Ascending aorta (tissue), 2 donors: Measurements from ENCODE around the gene R3HDM2. TPM values are rescaled to one million over a fixed set of nuclear protein-coding genes. Genes with fewer than 3 reads are reported as not detected.

Experiments used
- DNase-seq, 2 donors: peaks; one replicate each; pipeline ENCODE4 v3.0.0-alpha.2; 2019; ENCODE audit warnings: low spot score in 2 of 2
- H3K27ac ChIP-seq, 2 donors: fragments of 200-600 bp; sonication (generic); one replicate each; pipeline ENCODE4 v1.5.1; 2016 to 2017; ENCODE audit warnings: mild to moderate bottlenecking in 1 of 2
- H3K27me3 ChIP-seq: fragments of 200-600 bp; sonication (generic); one replicate; pipeline ENCODE4 v1.5.1; 2017
- H3K36me3 ChIP-seq, 2 donors: fragments of 200-600 bp; sonication (generic); one replicate each; pipeline ENCODE4 v1.5.1; 2016
- H3K4me1 ChIP-seq, 2 donors: fragments of 200-600 bp; sonication (generic); one replicate each; pipeline ENCODE4 v1.5.1; 2016 to 2017; ENCODE audit warnings: mild to moderate bottlenecking in 1 of 2
- H3K4me3 ChIP-seq, 2 donors: fragments of 200-600 bp; sonication (generic); one replicate each; pipeline ENCODE4 v1.5.1; 2016 to 2017; ENCODE audit warnings: mild to moderate bottlenecking in 1 of 2
- H3K9me3 ChIP-seq, 2 donors: fragments of 200-600 bp; sonication (generic); one replicate each; pipeline ENCODE4 v1.5.1; 2016
- CTCF ChIP-seq, 3 experiments: fragments of 200-600 bp in 2 of 3; fragments of 450-650 bp in 1 of 3; sonication (generic) in 2 of 3; IDR thresholded peaks; one replicate each; pipeline ENCODE4 v1.5.1; 2016 to 2019; ENCODE audit warnings: antibody characterized with exemption in 3 of 3, mild to moderate bottlenecking in 1 of 3, moderate library complexity in 1 of 3
- intact Hi-C: fragments of 100-400 bp; cut with DNase I; formaldehyde crosslinking; loops from one replicate; pipeline ENCODE4 v1.15.1; 2023
- total RNA-seq: library from RNA; depleted of rRNA; stranded (reverse); fragments of >200 nt; gene quantifications from one replicate; pipeline ENCODE4 v1.1.0, GENCODE V29; 2016

Gene R3HDM2
- 49.5 TPM for total RNA-seq

GRCh38 chr12:57430931-57431566 lies at the start of gene R3HDM2:
Gene R3HDM2 (minus strand): TSS chr12:57431043. CDS start chr12:57310428, 120,615 bp downstream.
- no peaks in the 10 kb centered on the region for H3K36me3 ChIP-seq
- TF ChIP-seq CTCF (IDR thresholded peaks at IDR 0.05): no peak
- peak; percentile 80 to 97 for DNase-seq
- H3K4me3 ChIP-seq: peak within 1 kb of the TSS; percentile 90 to 98
- H3K27ac ChIP-seq: peak within 1 kb of the TSS; percentile 94 to 100
- H3K27me3 ChIP-seq: no peaks in the 10 kb centered on the region
- H3K9me3 ChIP-seq: no peaks in the 10 kb centered on the region
- intact Hi-C loops: loop anchor here (1.0 kb wide), 1 partner anchor 21 kb away; no protein-coding TSS in a partner anchor
- H3K4me1 ChIP-seq: peaks cover 6 to 7% of the 10 kb centered on the region in 2 donors

GRCh38 chr12:57479376-57480115 lies 48.7 kb upstream of the R3HDM2 start, which contains the start of gene ARHGAP9:
Gene ARHGAP9 (minus strand): TSS chr12:57479866. CDS start chr12:57479406, 460 bp downstream.
- Histone ChIP-seq H3K27me3 (peaks cover 7% of the 10 kb centered on the region), H3K9me3 (no peaks in the 10 kb centered on the region), H3K4me1 (peaks cover 11 to 13% of the 10 kb centered on the region in 2 donors), H3K4me3 (no peak within 1 kb of the TSS), H3K27ac (peak within 1 kb of the TSS; percentile 44 to 57), H3K36me3 (no peaks in the 10 kb centered on the region)
- no peak for DNase-seq
- intact Hi-C loops: no loop called here
- no peak for TF ChIP-seq CTCF (IDR thresholded peaks at IDR 0.05)

- no peaks in the 10 kb centered on the region for H3K9me3 ChIP-seq
- peaks cover 11 to 13% of the 10 kb centered on the region in 2 donors for H3K4me1 ChIP-seq
- TF ChIP-seq CTCF (IDR thresholded peaks at IDR 0.05): no peak
- H3K27ac ChIP-seq: peak overlapping the region; percentile 44 to 57
- intact Hi-C loops: no loop called here
- H3K27me3 ChIP-seq: peaks cover 7% of the 10 kb centered on the region
- H3K36me3 ChIP-seq: no peaks in the 10 kb centered on the region
- no peak for DNase-seq
- no peak overlapping the region for H3K4me3 ChIP-seq
Observed at GRCh38 chr12:57479043-57479375, 48.2 kb upstream of the R3HDM2 start.

- no peak for DNase-seq
- H3K27me3 ChIP-seq: peaks cover 7% of the 10 kb centered on the region
Observed at GRCh38 chr12:57477710-57478681, 47.2 kb upstream of the R3HDM2 start.

More at GRCh38 chr12:57477710-57478681, 47.2 kb upstream of the R3HDM2 start:
- Histone ChIP-seq H3K36me3 (no peaks in the 10 kb centered on the region), H3K27ac (peak overlapping the region; percentile 44 to 57), H3K4me3 (peak overlapping the region in 1 of 2 donors; percentile 65), H3K4me1 (peaks cover 11 to 13% of the 10 kb centered on the region in 2 donors), H3K9me3 (no peaks in the 10 kb centered on the region)
- TF ChIP-seq CTCF (IDR thresholded peaks at IDR 0.05): no peak
- intact Hi-C loops: no loop called here
